IMR-90 (cell line): ENCODE measurements around the gene HYPK. TPM values are rescaled to one million over a fixed set of nuclear protein-coding genes. Genes with fewer than 3 reads are reported as not detected.

Experiments used
- ATAC-seq: fragments of 200-7000 bp; cut with Tn5 transposase; 2 replicates; pipeline ENCODE4 v1.9.1; 2020; ENCODE audit warnings: low read depth, mild to moderate bottlenecking, moderate library complexity
- BruUV-seq: library from RNA; stranded (reverse); fragments of 400-500 nt; replicated peaks from 2 replicates; lab custom pipeline; 2021; lab: Mats Ljungman, UMichigan
- CTCF ChIA-PET: fragments of 300-600 bp; formaldehyde crosslinking; extraction: SDS; loops from one replicate; lab custom pipeline; 2021; ENCODE audit warnings: antibody characterized with exemption; lab: Yijun Ruan, JAX
- POLR2A ChIA-PET: fragments of 300-600 bp; sonication (Branson Sonifier 250); formaldehyde crosslinking; loops from one replicate; lab custom pipeline; 2022; ENCODE audit warnings: antibody characterized with exemption; ENCODE audit not compliant: unreplicated experiment; lab: Charles Lee
- DNase-seq: peaks from one replicate; pipeline ENCODE4 v3.0.0; 2013
- H2AFZ ChIP-seq: replicated peaks from 2 replicates; pipeline ENCODE3; 2013; ENCODE audit warnings: low read length, mild to moderate bottlenecking; ENCODE audit not compliant: poor library complexity
- H2AK5ac ChIP-seq: 2 replicates; pipeline ENCODE4 v1.6.1; 2013; ENCODE audit warnings: low read depth, low read length, inconsistent platforms
- H2AK9ac ChIP-seq: replicated peaks from 2 replicates; pipeline ENCODE3; 2013; ENCODE audit warnings: mild to moderate bottlenecking, low read depth, low read length, moderate library complexity; ENCODE audit not compliant: poor library complexity
- H2BK120ac ChIP-seq: 2 replicates; pipeline ENCODE4 v1.6.1; 2013; ENCODE audit warnings: low read depth, low read length, inconsistent platforms
- H2BK15ac ChIP-seq: 3 replicates; pipeline ENCODE4 v1.6.1; 2013; ENCODE audit warnings: low read depth, low read length, inconsistent platforms
- H2BK20ac ChIP-seq: 2 replicates; pipeline ENCODE4 v1.6.1; 2013; ENCODE audit warnings: low read depth, mild to moderate bottlenecking, inconsistent platforms, low read length, moderate library complexity
- H2BK5ac ChIP-seq: 2 replicates; pipeline ENCODE4 v1.6.1; 2013; ENCODE audit warnings: mild to moderate bottlenecking, low read depth, low read length, inconsistent platforms; ENCODE audit not compliant: poor library complexity, severe bottlenecking
- H3K14ac ChIP-seq: replicated peaks from 2 replicates; pipeline ENCODE4 v1.6.1; 2013; ENCODE audit warnings: low read depth, low read length, inconsistent platforms
- H3K18ac ChIP-seq: 2 replicates; pipeline ENCODE4 v1.6.1; 2013; ENCODE audit warnings: low read depth, low read length, control low read depth
- H3K23ac ChIP-seq: 2 replicates; pipeline ENCODE4 v1.6.1; 2013; ENCODE audit warnings: low read depth, low read length, inconsistent platforms
- H3K27ac ChIP-seq: 2 replicates; pipeline ENCODE4 v1.5.1; 2013; ENCODE audit warnings: mild to moderate bottlenecking, control low read depth, low read length; ENCODE audit not compliant: insufficient read depth
- H3K27me3 ChIP-seq: 2 replicates; pipeline ENCODE4 v1.6.1; 2013; ENCODE audit warnings: low read length; ENCODE audit not compliant: control insufficient read depth, insufficient read depth
- H3K36me3 ChIP-seq: 2 replicates; pipeline ENCODE4 v1.6.1; 2013; ENCODE audit warnings: low read length, mixed read lengths; ENCODE audit not compliant: control insufficient read depth, insufficient read depth
- H3K4ac ChIP-seq: 2 replicates; pipeline ENCODE4 v1.6.1; 2013; ENCODE audit warnings: low read depth, low read length, inconsistent platforms
- H3K4me1 ChIP-seq: 2 replicates; pipeline ENCODE4 v1.6.1; 2013; ENCODE audit warnings: low read length, mixed read lengths; ENCODE audit not compliant: control insufficient read depth, insufficient read depth
- H3K4me2 ChIP-seq: 2 replicates; pipeline ENCODE4 v1.6.1; 2013; ENCODE audit warnings: low read depth, mild to moderate bottlenecking, control low read depth, low read length, moderate library complexity
- H3K4me3 ChIP-seq: 2 replicates; pipeline ENCODE4 v1.5.1; 2013; ENCODE audit warnings: low read depth, mild to moderate bottlenecking, control low read depth, low read length, moderate library complexity; ENCODE audit not compliant: insufficient read depth
- H3K56ac ChIP-seq: 2 replicates; pipeline ENCODE4 v1.6.1; 2013; ENCODE audit warnings: low read length, inconsistent platforms; ENCODE audit not compliant: insufficient read depth; ENCODE audit errors: extremely low read depth
- H3K79me1 ChIP-seq, 2 experiments: 2 replicates each; pipeline ENCODE4 v1.6.1; 2013; ENCODE audit warnings: low read length in 2 of 2, inconsistent platforms in 1 of 2, low read depth in 1 of 2
- H3K9ac ChIP-seq: 2 replicates; pipeline ENCODE4 v1.6.1; 2013; ENCODE audit warnings: low read depth, low read length, control low read depth
- H3K9me1 ChIP-seq: 2 replicates; pipeline ENCODE4 v1.6.1; 2013; ENCODE audit warnings: low read length, inconsistent platforms; ENCODE audit not compliant: insufficient read depth
- H3K9me3 ChIP-seq: 2 replicates; pipeline ENCODE4 v1.6.1; 2013; ENCODE audit warnings: low read length; ENCODE audit not compliant: control insufficient read depth, insufficient read depth
- H4K20me1 ChIP-seq: 2 replicates; pipeline ENCODE4 v1.6.1; 2013; ENCODE audit warnings: low read length, inconsistent platforms; ENCODE audit not compliant: insufficient read depth
- H4K5ac ChIP-seq: 2 replicates; pipeline ENCODE4 v1.6.1; 2013; ENCODE audit warnings: mild to moderate bottlenecking, low read depth, low read length, control low read depth
- H4K8ac ChIP-seq, 2 experiments: 2 replicates each; pipeline ENCODE4 v1.6.1; 2013; ENCODE audit warnings: low read depth in 2 of 2, low read length in 2 of 2, control low read depth in 1 of 2, inconsistent platforms in 1 of 2
- H4K91ac ChIP-seq: 2 replicates; pipeline ENCODE4 v1.6.1; 2013; ENCODE audit warnings: low read depth, low read length, inconsistent platforms; ENCODE audit not compliant: insufficient read depth
- BHLHE40 ChIP-seq: fragments of 150-350 bp; IDR thresholded peaks from 2 replicates; pipeline ENCODE4 v1.6.1; 2016; ENCODE audit warnings: mild to moderate bottlenecking, low read depth, low read length
- CEBPB ChIP-seq: IDR thresholded peaks from 2 replicates; pipeline ENCODE4 v1.6.1; 2012; ENCODE audit warnings: low read depth, low read length, improper control_type of control experiment
- CHD1 ChIP-seq: IDR thresholded peaks from 2 replicates; pipeline ENCODE4 v1.6.1; 2012; ENCODE audit warnings: low read depth, low read length, improper control_type of control experiment
- FOS ChIP-seq: fragments of 150-350 bp; IDR thresholded peaks from 2 replicates; pipeline ENCODE4 v1.6.1; 2016; ENCODE audit warnings: low read depth, low read length
- MAZ ChIP-seq: IDR thresholded peaks from 2 replicates; pipeline ENCODE4 v1.6.1; 2012; ENCODE audit warnings: low read depth, mild to moderate bottlenecking, low read length, improper control_type of control experiment, moderate library complexity, borderline replicate concordance
- MXI1 ChIP-seq: IDR thresholded peaks from 2 replicates; pipeline ENCODE4 v1.6.1; 2012; ENCODE audit warnings: low read depth, mild to moderate bottlenecking, low read length, moderate library complexity, borderline replicate concordance
- POLR2A ChIP-seq: IDR thresholded peaks from 2 replicates; pipeline ENCODE4 v1.6.1; 2012; ENCODE audit warnings: mild to moderate bottlenecking, low read depth, low read length
- RAD21 ChIP-seq: IDR thresholded peaks from 2 replicates; pipeline ENCODE4 v1.6.1; 2012; ENCODE audit warnings: low read length, improper control_type of control experiment
- RCOR1 ChIP-seq: IDR thresholded peaks from 2 replicates; pipeline ENCODE4 v1.6.1; 2012; ENCODE audit warnings: mild to moderate bottlenecking, low read length, improper control_type of control experiment; ENCODE audit not compliant: insufficient replicate concordance
- RFX5 ChIP-seq: IDR thresholded peaks from 2 replicates; pipeline ENCODE4 v1.8.0; 2012; ENCODE audit warnings: low read depth, mild to moderate bottlenecking, low read length, moderate library complexity
- SMC3 ChIP-seq: fragments of 150-350 bp; IDR thresholded peaks from 2 replicates; pipeline ENCODE4 v1.6.1; 2016; ENCODE audit warnings: low read depth, mild to moderate bottlenecking, antibody characterized with exemption, low read length, moderate library complexity
- WGBS, 2 experiments: methylation state at CpG; one replicate each; pipeline versions ENCODE4 v1.1.5 to v1.1.7; 2013; ENCODE audit warnings: missing lambda C conversion rate in 2 of 2; ENCODE audit not compliant: insufficient read length in 1 of 2; ENCODE audit errors: extremely low coverage in 2 of 2; 5-methylcytosine and 5-hydroxymethylcytosine counted together
- dilution Hi-C: fragments of 300-500 bp; cut with HindIII; formaldehyde crosslinking; loops from one replicate; pipeline ENCODE4 v1.14.3; 2018; ENCODE audit warnings: low sequenced_read_pairs; ENCODE audit not compliant: unreplicated experiment
- in situ Hi-C: fragments of 300-500 bp; cut with MboI; formaldehyde crosslinking; loops from 3 replicates; pipeline ENCODE4 v1.14.3; 2019; ENCODE audit warnings: low sequenced_read_pairs, inconsistent platforms, mixed read lengths
- intact Hi-C: fragments of 100-400 bp; cut with micrococcal nuclease; formaldehyde crosslinking; loops from 2 replicates; pipeline ENCODE4 v1.10.0; 2022
- polyA plus RNA-seq, 3 experiments: library from polyadenylated mRNA; depleted of rRNA; stranded (reverse); fragments of >200 nt; gene quantifications; 2 replicates each; pipeline ENCODE4 v1.2.3, GENCODE V29; 2012; ENCODE audit warnings: low replicate concordance in 1 of 3
- total RNA-seq: library from RNA; depleted of rRNA; stranded (reverse); fragments of >200 nt; gene quantifications from 2 replicates; pipeline ENCODE4 v1.2.3, GENCODE V29; 2012
- TF ChIP-seq, protein P1 (sequence below): conservative IDR thresholded peaks from 2 replicates; pipeline ENCODE4 v1.5.1; 2012; ENCODE audit warnings: mild to moderate bottlenecking, low read depth, low read length, improper control_type of control experiment
- TF ChIP-seq, protein P2 (sequence below): fragments of 150-350 bp; IDR thresholded peaks from 2 replicates; pipeline ENCODE4 v1.6.1; 2016; ENCODE audit warnings: low read depth, mild to moderate bottlenecking, low read length, moderate library complexity, borderline replicate concordance

The HYPK gene
- total and polyA plus RNA-seq, 2 of the 4 experiments (the other 2 are of a cell fraction), result 1.4 to 9.1 TPM

DNA sequence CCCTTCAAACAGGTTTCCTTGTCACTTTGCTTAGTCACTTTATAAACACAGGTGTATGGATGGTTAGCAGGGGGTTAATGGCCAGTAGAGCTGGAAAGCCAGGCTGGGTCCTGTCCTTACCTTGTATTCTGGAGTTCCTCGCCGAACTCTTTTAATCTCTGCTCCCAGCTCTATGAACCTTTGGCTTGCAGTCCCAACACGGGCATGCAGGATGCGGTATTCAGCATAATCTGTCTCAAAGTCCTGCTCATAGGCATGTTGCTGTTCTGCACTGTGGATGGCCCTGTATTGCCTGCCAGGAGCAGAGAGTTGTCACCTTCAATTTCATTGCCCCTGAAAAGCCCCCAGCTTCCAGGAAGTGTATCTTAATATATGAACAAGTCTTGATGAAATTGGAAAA lies 26.3 kb upstream of the HYPK start:
- DNase-seq, result no peak
- no peak for TF ChIP-seq CHD1
- no peak for TF ChIP-seq MXI1
- TF ChIP-seq MAZ, result no peak
- TF ChIP-seq CEBPB, result no peak
- TF ChIP-seq, protein P1, sequence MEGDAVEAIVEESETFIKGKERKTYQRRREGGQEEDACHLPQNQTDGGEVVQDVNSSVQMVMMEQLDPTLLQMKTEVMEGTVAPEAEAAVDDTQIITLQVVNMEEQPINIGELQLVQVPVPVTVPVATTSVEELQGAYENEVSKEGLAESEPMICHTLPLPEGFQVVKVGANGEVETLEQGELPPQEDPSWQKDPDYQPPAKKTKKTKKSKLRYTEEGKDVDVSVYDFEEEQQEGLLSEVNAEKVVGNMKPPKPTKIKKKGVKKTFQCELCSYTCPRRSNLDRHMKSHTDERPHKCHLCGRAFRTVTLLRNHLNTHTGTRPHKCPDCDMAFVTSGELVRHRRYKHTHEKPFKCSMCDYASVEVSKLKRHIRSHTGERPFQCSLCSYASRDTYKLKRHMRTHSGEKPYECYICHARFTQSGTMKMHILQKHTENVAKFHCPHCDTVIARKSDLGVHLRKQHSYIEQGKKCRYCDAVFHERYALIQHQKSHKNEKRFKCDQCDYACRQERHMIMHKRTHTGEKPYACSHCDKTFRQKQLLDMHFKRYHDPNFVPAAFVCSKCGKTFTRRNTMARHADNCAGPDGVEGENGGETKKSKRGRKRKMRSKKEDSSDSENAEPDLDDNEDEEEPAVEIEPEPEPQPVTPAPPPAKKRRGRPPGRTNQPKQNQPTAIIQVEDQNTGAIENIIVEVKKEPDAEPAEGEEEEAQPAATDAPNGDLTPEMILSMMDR, result no peak
- TF ChIP-seq, protein P2, sequence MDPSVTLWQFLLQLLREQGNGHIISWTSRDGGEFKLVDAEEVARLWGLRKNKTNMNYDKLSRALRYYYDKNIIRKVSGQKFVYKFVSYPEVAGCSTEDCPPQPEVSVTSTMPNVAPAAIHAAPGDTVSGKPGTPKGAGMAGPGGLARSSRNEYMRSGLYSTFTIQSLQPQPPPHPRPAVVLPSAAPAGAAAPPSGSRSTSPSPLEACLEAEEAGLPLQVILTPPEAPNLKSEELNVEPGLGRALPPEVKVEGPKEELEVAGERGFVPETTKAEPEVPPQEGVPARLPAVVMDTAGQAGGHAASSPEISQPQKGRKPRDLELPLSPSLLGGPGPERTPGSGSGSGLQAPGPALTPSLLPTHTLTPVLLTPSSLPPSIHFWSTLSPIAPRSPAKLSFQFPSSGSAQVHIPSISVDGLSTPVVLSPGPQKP, result no peak
- no peak for TF ChIP-seq RFX5
- TF ChIP-seq POLR2A, result no peak
- no peak for TF ChIP-seq FOS
- TF ChIP-seq BHLHE40, result no peak
- no peak for TF ChIP-seq RCOR1
- TF ChIP-seq RAD21, result no peak
- TF ChIP-seq SMC3, result no peak
- no peak overlapping the region for H2AK9ac ChIP-seq
- H3K4ac ChIP-seq, result no peak overlapping the region
- no peak overlapping the region for H3K18ac ChIP-seq
- no peak overlapping the region for H2BK15ac ChIP-seq
- H2AK5ac ChIP-seq, result no peak overlapping the region
- no peak overlapping the region for H3K56ac ChIP-seq
- H4K8ac ChIP-seq, result no peak overlapping the region
- no peaks in the 10 kb centered on the region; the same call in none of the 2 replicates for H4K20me1 ChIP-seq
- ChIA-PET POLR2A (no interaction called here), CTCF (no interaction called here)
- in situ Hi-C loops (no loop called here), intact Hi-C loops (loop anchor here (10.0 kb wide), 1 partner anchor 259 kb away; the partner anchor contains the start of gene MAP1A), dilution Hi-C loops (no loop called here)
- no peak overlapping the region for H3K4me2 ChIP-seq
- no peak overlapping the region for H2AFZ ChIP-seq
- H3K4me1 ChIP-seq, result peaks cover 5% of the 10 kb centered on the region; the same call in 1 of the 2 replicates
- no peaks in the 10 kb centered on the region for H3K27me3 ChIP-seq
- H3K9me1 ChIP-seq, result 0 out of 2 replicates have a peak, but pooled peaks cover 4% of the 10 kb centered on the region
- no peak for ATAC-seq
- H3K9ac ChIP-seq, result no peak overlapping the region
- H2BK120ac ChIP-seq, result no peak overlapping the region
- H2BK5ac ChIP-seq, result no peak overlapping the region
- 89% methylated on average over 3 of the region's 4 CpGs; no CpG with 5 or more reads in 1 of the 2 experiments for WGBS, 2 experiments
- H4K5ac ChIP-seq, result no peak overlapping the region
- H4K91ac ChIP-seq, result no peak overlapping the region
- H2BK20ac ChIP-seq, result no peak overlapping the region
- BruUV-seq, result no TSS peak
- H3K79me1 ChIP-seq, result peaks cover 10 to 15% of the 10 kb centered on the region in 2 experiments; a peak in 3 of 4 replicates
- no peak overlapping the region for H3K23ac ChIP-seq
- no peak overlapping the region for H3K14ac ChIP-seq
- no peak overlapping the region for H3K27ac ChIP-seq
- H3K9me3 ChIP-seq, result no peaks in the 10 kb centered on the region
- peaks cover 19% of the 10 kb centered on the region for H3K36me3 ChIP-seq
- no peak overlapping the region for H3K4me3 ChIP-seq
